Heart left ventricle (tissue), 13 donors: ENCODE data around the gene SRRD.

Source experiments
- CTCF ChIP-seq, 12 donors: fragments of 200-600 bp; sonication (generic) in 4 of 12; IDR thresholded peaks; one replicate each; pipeline versions ENCODE4 v1.5.0 to v1.8.0; 2018 to 2022; ENCODE audit warnings: antibody characterized with exemption in 12 of 12, mild to moderate bottlenecking in 5 of 12
- POLR2A ChIP-seq, 2 donors: fragments of 450-650 bp; IDR thresholded peaks; one replicate each; pipeline ENCODE4 v1.6.1; 2017; ENCODE audit warnings: antibody characterized with exemption in 2 of 2, mild to moderate bottlenecking in 2 of 2, moderate library complexity in 2 of 2
- donor health status: ischemic (EF 13 %, LVEDD 7.1; RV severe dilation, severe dysfunction).
- donor health status: DM: no; HTN: yes; CAD: no.
- donor health status: DM: no; HTN: no; CAD: no.
- donor health status: ischemic (EF 25% LVEDD 6.9; RV normal size, moderate dysfunction).
- donor health status: ischemic (EF 25% LVEDD 5.7; RV mildly dilated, moderate dysfunction).
- donor health status: ischemic (EF 35%, LVEDD 5.7; RV mildly dilated, moderate dysfunction).
- donor health status: nonischemic (EF 11% LVEDD 7.7; RV severe dilation, severe dysfunction).
- donor health status: DM: yes; HTN: yes; CAD: no.
- donor health status: PGD.
- donor health status: ischemic (EF 29% LVEDD 5.4; RV normal size, mild dysfunction).
- donor health status: nonischemic (EF 23%, LVEDD 6.1; RV moderate dilation, normal function).

- TF ChIP-seq CTCF (IDR thresholded peaks at IDR 0.05) = no peak
- TF ChIP-seq POLR2A (IDR thresholded peaks at IDR 0.05) = no peak
Measured at GRCh38 chr22:26466196-26466595, 17.5 kb upstream of the SRRD start.
